ENCODE measurements around the gene ESR2. TPM values are rescaled to one million over a fixed set of nuclear protein-coding genes. Genes with fewer than 3 reads are reported as not detected.

Gene ESR2
- total and polyA plus RNA-seq, 2 donors (not counting 3 experiments of a cell fraction or from before 2014, with no cell fraction given): 0.10 to 0.58 TPM

- Histone ChIP-seq H4K20me1 (replicated peaks; ENCODE audit: control insufficient read depth, extremely low read depth, insufficient read depth, low read length) (no peaks in the 10 kb centered on the region), H3K4me1 (ENCODE audit: control insufficient read depth, extremely low read depth, insufficient read depth, low read length) (peaks cover 4% of the 10 kb centered on the region), H3K4me3 (replicated peaks in 1 of 3; ENCODE audit: insufficient read depth in 1 of 3, low read depth in 1 of 3, low read length in 3 of 3) (no peak overlapping the region), H3K79me2 (ENCODE audit: control insufficient read depth, insufficient read depth, low read length) (no peaks in the 10 kb centered on the region), H3K27me3 (ENCODE audit: control insufficient read depth in 2 of 2, insufficient read depth in 2 of 2, low read length in 2 of 2) (no peaks in the 10 kb centered on the region), H3K4me2 (ENCODE audit: insufficient read depth, low read length) (no peak overlapping the region), H3K36me3 (ENCODE audit: control insufficient read depth in 2 of 2, extremely low read depth in 1 of 2, insufficient read depth in 2 of 2, low read length in 2 of 2) (peaks cover 0 to 5% of the 10 kb centered on the region in 2 experiments), H3K9ac (replicated peaks; ENCODE audit: extremely low read depth, insufficient read depth, low read length) (no peak overlapping the region), H3K9me1 (replicated peaks; ENCODE audit: control insufficient read depth, extremely low read depth, insufficient read depth, low read length) (no peaks in the 10 kb centered on the region), H3K27ac (ENCODE audit: insufficient read depth, low read depth, low read length) (no peak overlapping the region), H2AFZ (ENCODE audit: low read depth, low read length) (no peak overlapping the region), H3K9me3 (replicated peaks; ENCODE audit: control insufficient read depth, insufficient read depth, low read length) (no peaks in the 10 kb centered on the region)
- DNase-seq (ENCODE audit: low read depth, low spot score) (no peak), FAIRE-seq (no peak)
- no TSS peak for BruUV-seq (replicated peaks)
- dilution Hi-C loops (cut with MboI; ENCODE audit: extremely low pct_ligation_motif_present, low sequenced_read_pairs): no loop called here
- ChIA-PET CTCF (no interaction called here), POLR2A (interaction anchor here (0.6 kb wide), 1 partner anchor 109 kb away, joined by 4 read pairs; no protein-coding TSS in a partner anchor)
- TF ChIP-seq FOS (IDR thresholded peaks at IDR 0.05; ENCODE audit: borderline replicate concordance, insufficient read depth, low read length) (no peak), GATA2 (IDR thresholded peaks at IDR 0.05; ENCODE audit: insufficient read depth, insufficient read length, low read depth, low read length) (no peak), EZH2 (IDR thresholded peaks at IDR 0.05; ENCODE audit: borderline replicate concordance, low read depth, low read length, severe bottlenecking) (no peak), CTCF (IDR thresholded peaks at IDR 0.05; ENCODE audit: extremely low read depth in 1 of 2, insufficient read depth in 1 of 2, low read depth in 1 of 2, low read length in 2 of 2) (no peak), POLR2AphosphoS5 (IDR thresholded peaks at IDR 0.05; ENCODE audit: insufficient read depth, low read depth, low read length) (no peak), MAX (IDR thresholded peaks at IDR 0.05; ENCODE audit: insufficient read depth, insufficient read length) (no peak), JUN (IDR thresholded peaks at IDR 0.05; ENCODE audit: borderline replicate concordance, insufficient read depth, insufficient read length, low read depth) (no peak), POLR2A (IDR thresholded peaks at IDR 0.05; ENCODE audit: low read depth, low read length) (no peak), MYC (IDR thresholded peaks at IDR 0.05; ENCODE audit: low read depth, low read length) (no peak)
- intact Hi-C loops (cut with micrococcal nuclease): no loop called here
Measured at GRCh38 chr14:64114796-64115195, 179.4 kb downstream of the ESR2 start.
